C4-2B (cell line): ENCODE measurements around the gene UBE3A.

ENCODE experiments used
- ZFX ChIP-seq: fragments of 450-650 bp; IDR thresholded peaks from 2 replicates; pipeline ENCODE4 v1.6.1; 2017
- TF ChIP-seq, protein P1 (sequence below): fragments of 450-650 bp; conservative IDR thresholded peaks from 2 replicates; pipeline ENCODE4 v1.5.1; 2017; ENCODE audit warnings: mild to moderate bottlenecking

GRCh38 chr15:25362545-25362944 is 76.3 kb downstream of the UBE3A start:
- TF ChIP-seq, protein P1, sequence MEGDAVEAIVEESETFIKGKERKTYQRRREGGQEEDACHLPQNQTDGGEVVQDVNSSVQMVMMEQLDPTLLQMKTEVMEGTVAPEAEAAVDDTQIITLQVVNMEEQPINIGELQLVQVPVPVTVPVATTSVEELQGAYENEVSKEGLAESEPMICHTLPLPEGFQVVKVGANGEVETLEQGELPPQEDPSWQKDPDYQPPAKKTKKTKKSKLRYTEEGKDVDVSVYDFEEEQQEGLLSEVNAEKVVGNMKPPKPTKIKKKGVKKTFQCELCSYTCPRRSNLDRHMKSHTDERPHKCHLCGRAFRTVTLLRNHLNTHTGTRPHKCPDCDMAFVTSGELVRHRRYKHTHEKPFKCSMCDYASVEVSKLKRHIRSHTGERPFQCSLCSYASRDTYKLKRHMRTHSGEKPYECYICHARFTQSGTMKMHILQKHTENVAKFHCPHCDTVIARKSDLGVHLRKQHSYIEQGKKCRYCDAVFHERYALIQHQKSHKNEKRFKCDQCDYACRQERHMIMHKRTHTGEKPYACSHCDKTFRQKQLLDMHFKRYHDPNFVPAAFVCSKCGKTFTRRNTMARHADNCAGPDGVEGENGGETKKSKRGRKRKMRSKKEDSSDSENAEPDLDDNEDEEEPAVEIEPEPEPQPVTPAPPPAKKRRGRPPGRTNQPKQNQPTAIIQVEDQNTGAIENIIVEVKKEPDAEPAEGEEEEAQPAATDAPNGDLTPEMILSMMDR: no peak
- TF ChIP-seq ZFX: no peak
